HCT116 (cell line): ENCODE measurements around the gene HECW1. TPM values are rescaled to one million over a fixed set of nuclear protein-coding genes. Genes with fewer than 3 reads are reported as not detected.
A peak's percentile ranks its signal among the peaks of the same experiment; 100 is the strongest.

Experiments used
- ATAC-seq: fragments of 200-7000 bp; cut with Tn5 transposase; 2 replicates; pipeline ENCODE4 v1.9.1; 2020; ENCODE audit warnings: mild to moderate bottlenecking, moderate library complexity
- BruUV-seq: library from RNA; stranded (reverse); fragments of 400-500 nt; replicated peaks from 2 replicates; lab custom pipeline; 2021; lab: Mats Ljungman, UMichigan
- CTCF ChIA-PET: fragments of 300-600 bp; sonication (Branson Sonifier 250); formaldehyde crosslinking; loops from one replicate; lab custom pipeline; 2021; ENCODE audit warnings: antibody characterized with exemption; lab: Charles Lee
- POLR2A ChIA-PET: fragments of 300-600, 350-600 bp; sonication (Branson Sonifier 250); formaldehyde crosslinking; loops from one replicate; lab custom pipeline; 2021; ENCODE audit warnings: antibody characterized with exemption; lab: Charles Lee
- RAD21 ChIA-PET, 2 experiments: fragments of 300-600 bp; sonication (Branson Sonifier 250); formaldehyde crosslinking; loops; one replicate each; lab custom pipeline; 2023; ENCODE audit warnings: low total read pairs in 2 of 2; ENCODE audit not compliant: uncharacterized antibody in 2 of 2, unreplicated experiment in 2 of 2, low non-redundant PET in 1 of 2; lab: Charles Lee
- DNase-seq: peaks from one replicate; pipeline ENCODE4 v3.0.0-alpha.2; 2010; ENCODE audit warnings: low read depth, low spot score
- H2AFZ ChIP-seq: fragments of 200-600 bp; shearing (Covaris generic), sonication (generic); 2 replicates; pipeline ENCODE4 v1.6.1; 2017; ENCODE audit warnings: low read depth, mixed run types, mixed read lengths, antibody characterized with exemption, low read length; ENCODE audit not compliant: poor library complexity, severe bottlenecking
- H3K27ac ChIP-seq: 2 replicates; pipeline ENCODE4 v1.5.1; 2012; ENCODE audit warnings: low read depth, low read length
- H3K27me3 ChIP-seq: fragments of 200-600 bp; sonication (generic); 2 replicates; pipeline ENCODE4 v1.6.1; 2016; ENCODE audit warnings: mixed run types, low read length, mixed read lengths; ENCODE audit not compliant: insufficient read depth
- H3K36me3 ChIP-seq, 2 experiments: fragments of 200-500 bp in 1 of 2; fragments of 200-600 bp in 1 of 2; sonication (Bioruptor generic) in 1 of 2; sonication (generic) in 1 of 2; 2 replicates each; pipeline versions ENCODE4 v1.5.1 to v1.6.1; 2014 to 2016; ENCODE audit warnings: low read length in 2 of 2, inconsistent platforms in 1 of 2, mixed read lengths in 1 of 2, mixed run types in 1 of 2; ENCODE audit not compliant: insufficient read depth in 2 of 2, control insufficient read depth in 1 of 2
- H3K4me1 ChIP-seq, 2 experiments: fragments of 200-600 bp in 1 of 2; sonication (generic) in 1 of 2; 2 replicates each; pipeline versions ENCODE4 v1.5.1 to v1.6.1; 2012 to 2017; ENCODE audit warnings: low read length in 2 of 2, inconsistent platforms in 1 of 2, mild to moderate bottlenecking in 1 of 2, mixed read lengths in 1 of 2, mixed run types in 1 of 2, moderate library complexity in 1 of 2; ENCODE audit not compliant: insufficient read depth in 2 of 2, control insufficient read depth in 1 of 2
- H3K4me2 ChIP-seq: fragments of 200-600 bp; sonication (generic); 2 replicates; pipeline ENCODE4 v1.6.1; 2017; ENCODE audit warnings: mixed run types, low read length, mixed read lengths
- H3K4me3 ChIP-seq, 2 experiments: fragments of 200-600 bp in 1 of 2; sonication (generic) in 1 of 2; replicated peaks in 1 of 2; 2 replicates each; pipeline ENCODE4 v1.5.1; 2011 to 2016; ENCODE audit warnings: low read length in 2 of 2, control low read depth in 1 of 2, low read depth in 1 of 2, mild to moderate bottlenecking in 1 of 2, mixed read lengths in 1 of 2, mixed run types in 1 of 2
- H3K79me2 ChIP-seq: fragments of 200-600 bp; sonication (generic); 2 replicates; pipeline ENCODE4 v1.6.1; 2017; ENCODE audit warnings: mild to moderate bottlenecking, mixed run types, low read length, moderate library complexity, mixed read lengths; ENCODE audit not compliant: insufficient read depth
- H3K9ac ChIP-seq: fragments of 200-600 bp; sonication (generic); 2 replicates; pipeline ENCODE4 v1.6.1; 2016; ENCODE audit warnings: low read length, mixed read lengths
- H3K9me2 ChIP-seq: fragments of 200-600 bp; sonication (generic), shearing (Covaris generic); 2 replicates; pipeline ENCODE4 v1.6.1; 2017; ENCODE audit warnings: mixed run types, mild to moderate bottlenecking, moderate library complexity; ENCODE audit not compliant: insufficient read depth
- H3K9me3 ChIP-seq, 2 experiments: fragments of 200-500 bp in 1 of 2; fragments of 200-600 bp in 1 of 2; sonication (Bioruptor generic) in 1 of 2; sonication (generic) in 1 of 2; 2 replicates each; pipeline ENCODE4 v1.6.1; 2014 to 2017; ENCODE audit warnings: low read length in 2 of 2, mixed read lengths in 2 of 2, inconsistent platforms in 1 of 2, low read depth in 1 of 2, mild to moderate bottlenecking in 1 of 2, mixed run types in 1 of 2, moderate library complexity in 1 of 2; ENCODE audit not compliant: control insufficient read depth in 1 of 2, insufficient read depth in 1 of 2
- H4K20me1 ChIP-seq: fragments of 200-600 bp; sonication (generic), shearing (Covaris generic); 2 replicates; pipeline ENCODE4 v1.6.1; 2017; ENCODE audit warnings: mixed run types, mild to moderate bottlenecking, moderate library complexity; ENCODE audit not compliant: insufficient read depth
- ATF3 ChIP-seq: IDR thresholded peaks from 2 replicates; pipeline ENCODE4 v1.6.1; 2012
- CBX3 ChIP-seq: IDR thresholded peaks from 2 replicates; pipeline ENCODE4 v1.6.1; 2012; ENCODE audit warnings: low read depth
- CTCF ChIP-seq, 3 experiments: fragments of 200-600 bp in 1 of 3; sonication (generic) in 1 of 3; IDR thresholded peaks in 2 of 3; conservative IDR thresholded peaks in 1 of 3; 2 replicates each; pipeline ENCODE4 v1.5.1; 2012 to 2017; ENCODE audit warnings: low read depth in 2 of 3, low read length in 2 of 3, antibody characterized with exemption in 1 of 3, borderline replicate concordance in 1 of 3, control low read depth in 1 of 3, mild to moderate bottlenecking in 1 of 3, mixed read lengths in 1 of 3, mixed run types in 1 of 3, moderate library complexity in 1 of 3; ENCODE audit not compliant: insufficient read depth in 1 of 3
- EGR1 ChIP-seq: IDR thresholded peaks from 2 replicates; pipeline ENCODE4 v1.6.1; 2012; ENCODE audit warnings: low read depth
- ELF1 ChIP-seq: IDR thresholded peaks from 2 replicates; pipeline ENCODE4 v1.6.1; 2012; ENCODE audit warnings: low read depth, borderline replicate concordance
- EZH2 ChIP-seq: fragments of 200-600 bp; sonication (generic); IDR thresholded peaks from 2 replicates; pipeline ENCODE4 v1.6.1; 2017; ENCODE audit warnings: antibody characterized with exemption, mixed run types
- EZH2phosphoT487 ChIP-seq: fragments of 200-600 bp; IDR thresholded peaks from 2 replicates; pipeline ENCODE4 v1.6.1; 2018; ENCODE audit warnings: antibody characterized with exemption, borderline replicate concordance
- FOSL1 ChIP-seq: IDR thresholded peaks from 2 replicates; pipeline ENCODE4 v1.6.1; 2012; ENCODE audit warnings: low read depth
- JUND ChIP-seq: IDR thresholded peaks from 2 replicates; pipeline ENCODE4 v1.6.1; 2012
- POLR2AphosphoS5 ChIP-seq: IDR thresholded peaks from 2 replicates; pipeline ENCODE4 v1.6.1; 2011; ENCODE audit warnings: mild to moderate bottlenecking, low read depth, low read length, moderate library complexity
- SIN3A ChIP-seq: IDR thresholded peaks from 2 replicates; pipeline ENCODE4 v1.6.1; 2012; ENCODE audit warnings: low read depth
- SRF ChIP-seq: IDR thresholded peaks from 2 replicates; pipeline ENCODE4 v1.6.1; 2012; ENCODE audit warnings: low read depth
- TCF7L2 ChIP-seq: IDR thresholded peaks from 2 replicates; pipeline ENCODE4 v1.7.0; 2011; ENCODE audit warnings: borderline replicate concordance, inconsistent platforms; ENCODE audit not compliant: insufficient read depth, insufficient read length; ENCODE audit errors: extremely low read depth
- ZFX ChIP-seq: fragments of 450-650 bp; IDR thresholded peaks from 2 replicates; pipeline ENCODE4 v1.6.1; 2017
- intact Hi-C: fragments of 100-400 bp; cut with micrococcal nuclease; formaldehyde crosslinking; loops from 2 replicates; pipeline ENCODE4 v1.10.0; 2022
- total RNA-seq: library from RNA; stranded (reverse); gene quantifications from one replicate; pipeline ENCODE4 v1.2.1, GENCODE V29; 2021; ENCODE audit not compliant: unreplicated experiment

Gene HECW1
- total RNA-seq, 1 experiment from 2014 or later, result 5.6 TPM

DNA sequence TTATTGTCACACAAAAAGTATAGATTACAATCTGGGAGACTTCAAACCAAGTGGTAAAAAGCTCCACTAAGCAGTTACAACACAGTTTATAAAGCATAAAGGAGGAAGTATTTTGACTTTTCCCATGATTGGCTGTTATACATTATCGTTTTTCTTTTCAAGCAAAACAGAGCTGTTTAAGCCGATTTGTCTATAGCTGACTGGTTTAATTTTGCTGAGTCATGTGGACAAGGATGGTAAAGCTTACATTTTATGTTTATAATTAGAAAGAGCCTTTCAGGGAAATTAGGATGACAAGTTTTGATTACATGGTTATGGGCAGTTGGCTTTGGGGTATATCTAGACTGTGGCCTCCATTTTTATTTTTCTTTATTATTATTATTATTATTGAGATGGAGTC lies 318.0 kb downstream of the HECW1 start (continued):
- TF ChIP-seq EGR1 (no peak), SIN3A (no peak), JUND (no peak), POLR2AphosphoS5 (no peak), EZH2 (no peak), ZFX (no peak), EZH2phosphoT487 (no peak), CBX3 (no peak), TCF7L2 (no peak), SRF (no peak), ELF1 (no peak), CTCF (IDR thresholded peaks at IDR 0.05 in 2 of 3, conservative IDR thresholded peaks at IDR 0.05 in 1 of 3; ENCODE audit: borderline replicate concordance in 1 of 3, insufficient read depth in 1 of 3, low read depth in 2 of 3, low read length in 2 of 3) (no peak), FOSL1 (no peak), ATF3 (no peak)

DNA sequence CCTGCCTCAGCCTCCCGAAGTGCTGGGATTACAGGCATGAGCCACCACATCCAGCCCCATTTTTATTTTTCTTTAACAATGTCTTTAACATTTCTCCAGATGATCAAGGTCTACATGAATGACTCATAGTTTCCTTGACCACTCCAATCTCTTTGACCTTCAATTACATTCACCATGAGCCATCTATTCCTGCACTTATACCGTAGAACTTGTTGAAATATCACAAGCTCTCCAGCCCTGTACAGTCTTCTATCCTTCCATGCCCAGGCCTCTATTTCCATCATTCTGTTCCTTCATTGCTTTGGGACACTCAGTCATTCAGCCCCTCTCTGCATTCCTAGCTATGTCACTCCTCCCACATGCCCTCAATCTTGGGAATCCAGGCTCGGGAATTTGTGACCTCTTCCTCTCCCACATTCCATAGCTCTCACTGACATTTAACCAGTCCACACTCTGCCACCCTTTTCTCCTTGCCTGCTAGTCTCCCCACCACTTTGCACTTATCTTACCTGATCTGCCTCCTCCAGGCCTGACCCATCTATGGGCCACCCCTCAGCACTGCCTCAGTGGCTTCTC lies 318.7 kb downstream of the HECW1 start:
- POLR2A ChIA-PET, result no interaction called here
- no peak for DNase-seq
- Histone ChIP-seq H3K4me2 (peak overlapping the region; percentile 55), H3K4me1 (peaks cover 2 to 10% of the 10 kb centered on the region in 2 experiments; a peak in 3 of 4 replicates), H3K4me3 (0 out of 4 replicates have a peak overlapping the region, but pooled peaks of 1 of the 2 experiments have one; percentile 7), H3K9me2 (no peaks in the 10 kb centered on the region), H3K79me2 (no peaks in the 10 kb centered on the region), H3K27me3 (no peaks in the 10 kb centered on the region), H4K20me1 (no peaks in the 10 kb centered on the region), H3K9ac (no peak overlapping the region), H3K36me3 (no peaks in the 10 kb centered on the region), H2AFZ (no peak overlapping the region), H3K27ac (no peak overlapping the region), H3K9me3 (no peaks in the 10 kb centered on the region)
- intact Hi-C loops, result no loop called here
- peak; percentile 57; the same call in 1 of the 2 replicates for ATAC-seq
- no TSS peak for BruUV-seq
- TF ChIP-seq CTCF (IDR thresholded peaks at IDR 0.05 in 2 of 3, conservative IDR thresholded peaks at IDR 0.05 in 1 of 3; ENCODE audit: borderline replicate concordance in 1 of 3, insufficient read depth in 1 of 3, low read depth in 2 of 3, low read length in 2 of 3), result no peak
- peak; percentile 35; the same call in 1 of the 2 replicates for TF ChIP-seq FOSL1
- CTCF ChIA-PET, result interaction anchor here (2.4 kb wide), 1 partner anchor 9 kb away, joined by 11 read pairs; no protein-coding TSS in a partner anchor
- RAD21 ChIA-PET, result no interaction called here
